RKO (cell line): ENCODE measurements around the gene ANKRD16.
"Not testable (repeated sequence)": the region's sequence is repeated elsewhere in the genome, so short reads cannot be mapped to it uniquely, and the experiment has no call there.

Experiments used
- DNase-seq: peaks from one replicate; pipeline ENCODE4 v3.0.0-alpha.2; 2016; ENCODE audit warnings: low spot score

ANKRD16 gene

DNA sequence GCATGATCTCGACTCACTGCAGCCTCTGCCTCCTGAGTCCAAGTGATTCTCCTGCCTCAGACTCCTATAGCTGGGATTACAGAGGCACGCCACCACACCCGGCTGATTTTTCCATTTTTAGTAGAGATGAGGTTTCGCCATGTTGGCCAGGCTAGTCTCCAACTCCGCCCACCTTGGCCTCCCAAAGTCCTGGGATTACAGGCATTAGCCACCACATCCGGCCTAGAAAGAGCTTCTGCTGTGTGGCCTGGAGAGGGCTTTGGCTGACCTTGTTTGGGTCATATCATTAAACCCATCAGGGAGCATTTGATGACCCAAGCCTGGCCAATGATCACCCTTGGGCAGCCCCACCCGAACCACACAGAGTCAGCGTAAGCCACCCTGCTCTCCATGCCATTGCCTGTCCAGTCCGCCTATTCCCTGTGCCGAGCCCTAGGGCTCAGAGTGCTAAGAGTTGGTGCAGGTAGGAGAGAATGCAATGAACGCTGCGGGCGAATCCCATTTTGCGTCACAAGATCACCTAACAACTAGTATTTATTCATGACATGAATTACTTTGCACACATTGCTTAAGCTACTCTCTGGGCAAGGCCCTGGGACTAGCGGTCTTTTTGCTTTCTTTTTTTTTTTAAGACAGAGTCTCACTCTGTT lies 54.1 kb downstream of the ANKRD16 start:
- DNase-seq: no peak

DNA sequence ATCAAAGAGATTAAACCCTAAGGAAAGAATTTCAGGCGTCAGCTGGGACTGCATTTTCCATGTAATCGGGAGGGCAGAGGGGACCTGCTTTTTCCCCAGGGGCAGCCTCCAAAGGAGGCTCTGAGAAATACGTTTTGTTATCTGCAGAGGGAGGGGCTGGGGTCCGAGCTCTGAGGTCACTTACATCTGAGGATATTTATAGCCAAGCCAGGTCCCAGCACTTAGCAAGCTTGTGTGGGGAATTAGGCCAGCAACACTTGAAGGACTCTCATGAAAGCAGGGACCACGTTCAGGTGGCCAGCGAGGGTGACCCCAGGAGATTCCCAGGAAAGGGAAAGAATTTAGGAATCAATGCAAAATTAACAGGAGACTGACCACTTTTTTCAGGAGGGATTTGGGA lies 55.9 kb downstream of the ANKRD16 start:
- DNase-seq: no peak

DNA sequence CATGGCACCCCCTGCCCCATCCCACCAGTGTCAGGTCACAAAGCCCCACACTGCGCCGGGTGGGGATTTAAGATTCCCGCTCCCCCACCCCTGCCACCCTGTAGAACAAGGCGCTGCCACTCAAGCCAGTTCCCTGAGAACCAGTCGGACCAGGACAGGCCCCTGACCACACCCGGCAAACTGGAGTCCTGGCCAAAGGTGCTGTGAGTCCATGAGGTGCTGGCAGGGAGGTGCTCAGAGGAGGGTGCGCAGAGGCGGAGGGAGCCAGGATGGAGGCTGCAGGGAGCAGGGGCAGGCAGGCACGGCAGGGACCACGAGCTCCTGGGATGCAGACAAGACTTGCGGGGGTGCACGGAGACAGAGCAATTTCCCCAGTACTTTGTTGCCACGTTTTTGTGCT lies 56.7 kb downstream of the ANKRD16 start:
- no peak for DNase-seq

DNA sequence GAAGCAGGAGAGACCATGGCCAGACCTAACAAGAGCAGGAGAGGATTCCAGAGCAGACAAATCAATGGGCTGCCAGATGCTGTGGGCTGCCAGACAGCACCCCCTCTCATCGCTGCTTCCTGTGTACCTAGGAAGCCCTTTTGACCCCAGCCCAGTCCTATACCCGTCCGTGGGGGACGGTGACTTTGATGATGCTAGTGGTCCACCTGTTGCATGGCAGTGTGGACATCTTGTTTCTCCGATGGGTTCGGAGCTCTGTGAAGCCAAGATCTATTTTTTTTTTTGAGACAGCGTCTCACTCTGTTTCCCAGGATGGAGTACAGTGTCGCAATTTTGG lies 58.3 kb downstream of the ANKRD16 start:
- no peak for DNase-seq

DNA sequence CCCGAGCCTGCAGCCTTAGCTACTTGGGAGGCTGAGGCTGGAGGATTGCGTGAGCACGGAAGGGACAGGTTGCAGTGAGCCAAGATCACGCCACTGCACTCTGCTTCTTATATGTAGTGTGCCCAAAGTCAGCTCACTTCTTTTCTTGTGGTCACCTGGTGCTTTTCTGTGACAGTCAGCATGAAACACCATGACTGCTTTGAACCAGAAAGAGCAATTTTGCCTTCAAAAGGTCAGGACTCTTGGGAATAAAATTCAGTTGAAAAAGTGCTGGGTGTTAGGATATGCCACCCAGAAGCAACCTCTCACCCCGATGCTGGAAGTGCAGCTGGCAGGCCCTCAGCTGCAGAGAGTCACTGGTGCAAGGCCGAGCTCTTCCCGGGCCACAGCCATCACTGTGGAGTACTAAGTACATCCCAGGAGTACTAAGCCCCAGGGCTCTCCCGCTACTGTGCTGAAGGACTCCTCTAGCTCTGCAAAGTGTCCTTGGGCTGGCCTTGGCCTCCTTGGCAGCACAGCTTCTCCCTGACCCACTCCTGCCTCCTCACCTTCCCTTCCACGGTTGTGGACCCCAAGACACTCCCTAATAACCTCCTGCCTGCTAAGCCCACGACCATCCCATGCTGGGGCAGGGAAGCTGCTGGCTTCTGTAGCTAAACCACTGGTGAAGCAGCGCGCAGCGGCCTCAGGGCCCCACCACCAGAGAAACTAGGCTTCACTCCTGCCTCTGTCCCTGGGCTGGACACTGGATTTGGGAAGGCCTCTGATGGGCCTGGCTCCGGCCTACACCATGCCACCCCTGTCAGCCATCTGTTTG lies 58.9 kb downstream of the ANKRD16 start:
- no peak for DNase-seq

DNA sequence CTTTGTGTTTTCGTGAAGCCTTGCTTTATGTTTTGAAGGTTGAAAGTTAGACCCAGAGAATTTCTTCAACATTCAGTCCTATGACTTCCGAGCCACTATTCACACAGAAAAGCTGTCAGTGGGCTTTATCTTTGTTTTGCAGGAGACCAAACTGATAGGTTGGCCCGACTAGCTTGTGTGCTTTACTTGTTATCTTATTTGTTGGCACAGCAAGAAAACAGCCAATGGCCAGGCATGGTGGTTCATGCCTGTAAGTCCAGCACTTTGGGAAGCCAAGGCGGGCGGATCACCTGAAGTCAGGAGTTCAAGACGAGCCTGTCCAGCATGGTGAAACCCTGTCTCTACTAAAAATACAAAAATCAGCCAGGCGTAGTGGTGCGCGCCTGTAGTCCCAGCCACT lies 60.4 kb downstream of the ANKRD16 start:
- no peak for DNase-seq

DNA sequence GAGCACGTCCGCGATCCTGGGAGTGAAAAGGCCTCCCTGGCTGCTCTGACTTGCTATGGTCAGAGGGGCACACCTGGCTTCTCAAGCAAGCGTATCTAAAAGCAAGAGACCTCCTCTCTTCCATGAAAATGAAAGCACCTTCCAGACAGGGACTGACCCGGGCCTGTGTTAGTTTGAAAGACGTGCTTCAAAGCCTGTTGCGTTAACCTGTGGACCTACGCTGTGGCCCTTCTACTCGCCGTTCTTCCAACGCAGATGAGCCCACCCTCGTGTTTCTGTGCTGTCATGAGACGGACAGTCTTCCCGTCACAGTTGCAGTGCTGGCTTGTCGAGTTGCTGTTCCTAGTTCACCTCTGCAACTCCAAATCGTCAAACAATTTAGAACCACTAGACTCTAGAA lies 61.0 kb downstream of the ANKRD16 start:
- no peak for DNase-seq

DNA sequence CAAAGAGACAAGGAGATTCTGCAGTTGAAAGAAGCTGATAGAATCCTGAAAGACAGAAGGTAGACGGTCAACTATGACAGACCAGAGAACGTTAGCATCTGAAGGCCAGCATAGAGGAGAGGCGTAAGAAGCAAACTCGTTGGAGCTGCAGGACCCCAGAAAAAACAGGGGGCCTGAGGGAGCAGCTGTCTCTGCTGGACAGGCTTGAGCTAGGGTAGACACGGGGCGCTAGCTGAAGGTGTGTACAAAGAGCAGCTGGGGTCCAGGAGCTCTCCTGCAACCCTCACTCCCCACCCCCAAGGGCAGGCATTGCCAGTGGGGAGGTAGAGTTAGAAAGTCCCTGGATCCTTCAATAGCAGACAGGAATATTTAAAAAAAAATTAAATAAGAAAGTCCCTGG lies 61.9 kb downstream of the ANKRD16 start:
- DNase-seq: no peak

DNA sequence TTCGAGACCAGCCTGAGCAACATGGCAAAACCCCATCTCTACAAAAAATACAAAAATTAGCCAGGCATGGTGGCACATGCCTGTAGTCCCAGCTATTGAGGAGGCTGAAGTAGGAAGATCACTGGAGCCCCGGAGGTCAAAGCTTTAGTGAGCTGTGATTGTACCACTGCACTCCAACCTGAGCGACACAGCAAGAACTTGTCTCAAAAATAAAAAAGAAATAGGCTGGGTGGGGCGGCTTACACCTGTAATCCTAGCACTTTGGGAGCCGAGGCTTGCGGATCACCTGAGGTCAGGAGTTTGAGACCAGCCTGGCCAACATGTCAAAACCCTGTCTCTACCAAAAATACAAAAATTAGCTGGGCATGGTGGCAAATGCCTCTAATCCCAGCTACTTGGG lies 63.2 kb downstream of the ANKRD16 start:
- not testable (repeated sequence) for DNase-seq

DNA sequence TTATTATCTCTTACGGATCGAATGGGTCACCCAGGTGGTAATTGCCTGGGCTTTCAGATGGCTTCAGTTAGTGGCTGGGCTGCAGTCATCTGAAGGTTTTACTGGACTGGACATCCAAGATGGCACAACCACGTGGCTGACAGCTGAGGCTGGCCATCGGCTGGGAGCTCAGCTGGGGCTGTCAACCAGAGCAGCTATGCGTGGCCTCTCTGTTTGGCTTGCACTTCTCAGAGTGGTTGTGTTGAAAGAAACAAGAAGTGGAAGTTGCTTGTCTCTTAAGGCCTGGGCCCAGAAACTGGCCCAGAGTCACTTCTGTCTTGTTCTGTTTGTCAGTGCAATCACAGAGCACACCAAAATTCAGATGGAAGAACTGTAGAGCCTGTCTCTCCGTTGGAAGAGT lies 70.8 kb downstream of the ANKRD16 start:
- no peak for DNase-seq

DNA sequence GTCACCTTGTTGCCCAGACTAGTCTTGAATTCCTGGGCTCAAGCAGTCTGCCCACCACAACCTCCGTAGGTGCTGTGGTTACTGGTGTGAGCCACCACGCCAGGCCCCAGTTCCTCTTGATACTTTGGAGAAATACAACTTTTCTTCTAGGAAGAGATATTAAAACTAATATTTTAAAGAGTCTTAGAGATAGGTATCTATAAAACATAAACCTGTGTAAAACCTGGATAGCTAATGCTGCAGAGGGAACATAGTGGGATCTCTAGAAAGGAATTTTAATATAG lies 71.7 kb downstream of the ANKRD16 start:
- no peak for DNase-seq

DNA sequence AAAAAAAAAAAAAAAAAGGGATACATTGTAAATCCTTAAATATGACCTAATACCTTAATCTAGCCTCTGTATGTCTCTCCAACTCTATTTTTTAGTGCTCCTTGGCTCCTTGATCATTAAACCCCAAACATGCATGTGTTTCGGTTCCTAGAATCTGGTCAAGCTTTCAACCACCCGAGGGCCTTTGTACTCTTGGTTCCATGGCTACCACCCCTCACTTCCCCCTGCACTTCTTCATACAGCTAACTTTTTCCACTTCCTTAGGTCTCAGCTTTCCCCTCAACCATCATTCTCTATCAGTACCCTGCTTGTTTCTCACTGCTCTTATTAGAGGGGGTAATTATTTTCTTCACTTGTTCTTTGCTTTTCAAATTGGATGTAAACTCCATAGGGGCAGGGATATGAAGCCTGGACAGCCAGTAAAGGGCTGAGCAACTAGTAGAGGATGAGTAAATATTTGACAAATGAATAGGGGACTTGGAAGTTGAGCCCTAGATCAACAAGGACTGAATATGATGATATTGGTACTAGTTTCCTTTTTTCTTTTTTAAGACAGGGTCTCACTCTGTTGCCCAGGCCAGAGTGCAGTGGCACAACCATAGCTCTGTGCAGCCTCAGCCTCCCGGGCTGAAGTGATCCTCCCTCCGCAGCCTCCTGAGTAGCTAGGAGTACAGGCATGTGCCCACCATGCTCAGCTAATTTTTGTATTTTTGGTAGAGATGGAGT lies 72.2 kb downstream of the ANKRD16 start:
- no peak for DNase-seq

DNA sequence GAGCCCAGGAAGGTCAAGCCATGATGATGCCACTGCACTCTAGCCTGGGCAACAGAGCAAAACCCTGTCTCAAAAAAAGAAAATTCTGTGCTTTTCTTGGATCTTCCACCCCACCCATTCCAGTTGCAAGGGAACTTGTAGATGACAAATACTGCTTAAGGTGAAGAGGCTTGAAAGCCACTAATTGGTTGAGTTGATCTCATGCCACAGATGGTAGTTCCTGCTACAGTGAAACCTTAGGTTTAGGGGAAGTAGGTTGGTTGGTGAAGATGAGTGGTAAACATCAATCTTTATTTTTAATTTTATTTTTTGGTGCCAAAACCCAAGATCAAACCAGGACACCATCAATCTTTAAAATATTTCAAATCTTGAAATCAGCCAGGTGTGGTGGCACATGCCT lies 73.5 kb downstream of the ANKRD16 start:
- DNase-seq: no peak

DNA sequence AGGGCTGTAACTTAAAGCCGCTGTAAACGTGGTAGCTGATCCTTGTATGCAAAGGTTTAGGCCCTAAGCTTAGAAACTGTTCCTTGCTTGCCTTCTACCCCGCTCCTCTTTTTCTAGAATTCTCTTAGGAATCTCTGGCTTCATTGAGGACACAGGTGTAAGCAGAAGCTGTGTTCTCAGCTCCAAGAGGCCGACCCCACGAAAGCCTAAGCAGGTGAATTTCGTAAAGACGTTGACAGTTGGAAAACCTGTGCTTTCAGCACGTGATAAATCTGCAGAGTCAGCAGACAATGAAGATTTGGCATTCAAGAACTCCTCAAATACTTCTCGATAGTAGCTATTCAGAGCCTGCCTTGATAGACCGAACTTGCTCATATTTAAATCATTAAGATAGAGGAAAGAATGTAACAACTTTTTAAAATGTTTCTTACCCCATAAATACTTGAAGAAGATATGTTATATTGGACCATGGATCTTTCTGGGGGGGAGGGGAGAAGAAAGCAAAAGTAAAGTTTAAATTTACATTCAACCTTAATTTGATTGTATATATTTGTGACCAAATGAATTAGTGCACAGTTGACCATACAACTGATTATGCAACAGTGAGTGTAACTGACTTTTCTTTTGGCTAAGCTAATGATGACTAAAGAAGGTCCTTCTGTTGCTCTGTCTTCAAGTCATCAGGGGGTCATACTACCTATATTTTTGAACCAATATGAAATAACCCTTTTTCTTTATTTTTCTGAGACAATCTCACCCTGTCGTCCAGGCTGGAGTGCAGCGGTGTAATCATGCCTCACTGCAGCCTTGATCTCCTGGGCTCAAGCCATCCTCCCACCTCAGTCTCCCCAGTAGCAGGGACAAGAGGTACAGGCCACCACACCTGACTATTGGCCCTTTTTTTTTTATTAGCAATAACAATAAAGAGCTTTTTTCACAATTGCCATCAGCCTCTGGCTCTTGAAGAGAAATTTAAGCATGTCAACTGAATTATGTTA lies 75.3 kb downstream of the ANKRD16 start:
- peak; percentile 71 for DNase-seq

DNA sequence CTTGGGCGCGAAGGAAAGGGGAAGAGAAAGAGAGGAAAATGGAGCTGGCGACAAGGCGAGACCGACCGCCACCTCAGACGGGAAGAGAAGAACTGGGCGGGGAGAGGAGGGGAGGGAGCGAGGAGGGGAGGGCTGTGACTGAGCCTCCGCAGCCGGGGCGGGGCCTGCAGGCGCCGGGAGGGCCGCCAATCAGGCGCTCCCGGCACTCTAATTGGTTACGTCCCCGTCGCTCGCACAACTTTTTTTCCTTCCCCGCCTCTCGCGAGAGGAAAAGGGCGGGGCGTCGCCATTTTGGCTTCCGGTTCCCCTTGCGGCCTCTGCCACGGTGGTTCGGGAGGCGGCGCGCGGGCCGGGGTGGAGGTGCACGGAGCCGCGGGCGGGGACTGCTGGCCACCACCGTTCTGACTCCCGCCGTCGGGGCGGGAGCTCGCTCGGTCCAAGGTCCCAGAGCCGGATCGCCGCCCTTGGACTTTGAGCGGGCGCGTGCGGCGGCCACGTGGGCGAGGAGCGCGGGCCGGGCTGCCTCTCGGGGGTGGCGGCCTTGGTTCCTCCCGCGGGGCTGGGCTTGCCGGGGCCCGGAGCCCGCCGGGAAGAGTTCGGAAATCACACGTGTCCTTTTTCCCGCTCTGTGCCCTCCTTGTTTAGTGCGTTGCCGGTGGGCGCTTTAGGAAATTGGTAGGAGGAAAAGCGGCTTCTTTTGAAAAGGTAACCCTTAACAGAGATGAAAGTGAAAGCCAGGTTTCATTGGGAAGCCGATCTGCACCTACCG lies 76.2 kb downstream of the ANKRD16 start, which contains the start of gene GDI2:
GDI2 (minus strand) TSS at position 94 of the 769 bp plus-strand sequence. CDS start 176 bp downstream, outside the sequence.
- DNase-seq: peak; percentile 98

DNA sequence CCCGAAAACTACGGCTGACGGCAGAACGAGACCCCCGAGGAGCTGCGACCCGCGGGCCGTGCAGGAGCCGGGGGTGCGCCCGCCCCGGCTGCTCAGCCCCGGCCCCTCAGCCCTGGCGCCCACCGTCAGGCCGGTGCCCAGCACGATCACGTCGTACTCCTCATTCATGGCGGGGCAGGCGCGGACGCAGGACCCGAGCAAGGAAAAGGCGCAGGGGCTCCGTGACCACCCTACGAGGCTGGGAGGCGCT lies 76.7 kb downstream of the ANKRD16 start:
- DNase-seq: peak; percentile 59

DNA sequence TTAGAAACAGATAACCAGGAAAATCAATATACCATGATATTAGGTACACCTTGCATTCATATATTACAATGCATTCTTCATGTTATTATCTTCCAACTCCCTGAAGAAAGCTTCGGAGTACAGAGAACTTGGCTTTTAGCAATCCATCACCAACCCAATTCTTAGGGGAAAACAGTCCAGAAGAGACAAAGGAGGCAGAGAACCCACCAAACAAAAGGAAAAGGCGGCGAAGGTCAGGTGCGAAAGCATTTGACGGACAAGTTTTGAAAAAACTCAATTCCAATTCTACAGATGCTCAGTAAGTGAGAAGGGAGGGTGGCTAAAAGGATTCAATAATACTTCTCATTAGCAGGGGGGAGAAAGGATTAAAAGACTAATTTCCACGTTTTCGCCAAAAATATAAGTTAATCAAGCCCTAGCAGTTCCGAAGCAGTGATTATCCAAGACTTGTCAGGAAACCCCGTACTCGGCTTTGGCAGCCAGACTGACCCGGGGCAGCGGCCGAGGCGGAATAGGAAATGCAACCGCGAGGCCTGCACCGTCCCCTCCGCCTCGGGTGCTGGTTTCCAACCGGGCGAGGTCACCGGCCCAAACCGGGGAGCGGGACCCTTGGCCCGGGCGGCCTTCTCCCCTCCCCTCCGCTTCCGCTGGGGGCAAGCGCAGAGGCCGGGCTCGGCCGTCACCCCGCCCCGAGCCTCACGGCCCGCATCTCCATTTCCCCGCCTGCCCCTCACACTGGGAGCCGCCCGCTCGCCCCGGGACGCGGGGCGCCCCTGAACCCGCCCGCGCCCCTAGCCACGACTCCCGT lies 77.2 kb downstream of the ANKRD16 start:
- DNase-seq: peak; percentile 54
